Inflammatory macrophage treated with lipopolysaccharide for 1 hour (primary cell): Measurements from ENCODE around the gene ATRAID.

ENCODE experiments used
- DNase-seq, 2 donors: peaks; one replicate each; pipeline ENCODE4 v3.0.0-alpha.2; 2020 to 2022

The ATRAID gene

GRCh38 chr2:27220091-27220490 lies 8.2 kb downstream of the ATRAID start:
- DNase-seq: no peak

GRCh38 chr2:27221166-27221565 lies 9.3 kb downstream of the ATRAID start:
- no peak for DNase-seq

DNA sequence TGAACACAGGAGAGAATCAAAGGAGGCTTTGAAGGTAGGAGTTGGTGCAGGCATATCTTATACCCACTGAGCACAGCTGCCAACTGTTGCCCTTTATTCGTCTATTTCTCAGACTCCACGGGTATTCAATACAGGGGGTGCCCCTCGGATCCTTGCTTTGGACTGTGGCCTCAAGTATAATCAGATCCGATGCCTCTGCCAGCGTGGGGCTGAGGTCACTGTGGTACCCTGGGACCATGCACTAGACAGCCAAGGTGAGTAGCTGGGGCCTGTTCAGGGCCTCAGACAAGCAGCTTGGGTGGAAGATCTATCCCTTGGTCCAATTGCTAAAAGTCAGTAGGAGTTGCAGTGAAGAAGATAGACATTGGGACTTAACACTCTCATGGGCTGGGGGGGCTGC lies 10.6 kb downstream of the ATRAID start:
- DNase-seq: no peak

DNA sequence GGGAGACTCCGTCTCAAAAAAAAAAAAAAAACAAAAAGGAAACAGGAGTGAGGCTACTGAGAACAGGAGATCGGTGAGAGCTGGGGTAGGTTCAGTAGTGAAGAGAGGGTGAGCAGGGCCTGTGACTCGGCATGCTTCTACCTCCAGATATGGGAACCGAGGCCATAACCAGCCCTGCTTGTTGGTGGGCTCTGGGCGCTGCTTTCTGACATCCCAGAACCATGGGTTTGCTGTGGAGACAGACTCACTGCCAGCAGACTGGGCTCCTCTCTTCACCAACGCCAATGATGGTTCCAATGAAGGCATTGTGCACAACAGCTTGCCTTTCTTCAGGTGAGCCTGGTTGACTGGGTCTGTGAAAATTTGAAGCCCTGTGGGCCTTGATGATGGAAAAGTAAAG lies 11.6 kb downstream of the ATRAID start:
- DNase-seq: no peak

DNA sequence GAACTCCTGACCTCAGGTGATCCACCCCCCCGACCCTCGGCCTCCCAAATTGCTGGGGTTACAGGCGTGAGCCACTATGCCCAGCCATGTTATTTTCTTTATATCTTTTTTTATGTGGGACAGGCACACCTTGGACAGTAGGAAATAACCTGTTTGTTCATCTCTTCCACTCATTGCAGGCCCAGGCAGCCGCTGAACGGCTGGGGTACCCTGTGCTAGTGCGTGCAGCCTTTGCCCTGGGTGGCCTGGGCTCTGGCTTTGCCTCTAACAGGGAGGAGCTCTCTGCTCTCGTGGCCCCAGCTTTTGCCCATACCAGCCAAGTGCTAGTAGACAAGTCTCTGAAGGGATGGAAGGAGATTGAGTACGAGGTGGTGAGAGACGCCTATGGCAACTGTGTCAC lies 13.7 kb downstream of the ATRAID start:
- DNase-seq: no peak

DNA sequence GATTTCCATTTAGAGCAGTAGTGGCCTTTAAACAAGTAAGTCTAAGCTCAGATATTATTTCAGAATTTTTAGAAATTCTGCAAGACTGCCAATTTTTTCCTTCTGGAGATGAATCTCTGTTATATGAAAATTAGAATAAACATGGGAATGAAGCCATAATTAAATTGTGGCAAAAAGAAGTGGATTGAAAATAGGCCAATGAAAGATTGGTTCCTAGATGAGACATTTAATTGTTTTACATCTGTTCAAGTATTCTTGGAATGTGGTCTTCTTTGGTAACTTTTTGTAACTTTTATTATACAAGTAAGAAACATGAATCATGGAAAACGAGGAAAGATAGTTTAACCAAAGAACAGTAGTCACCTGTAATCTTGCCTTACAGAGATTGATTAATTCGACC lies 15.7 kb downstream of the ATRAID start:
- no peak for DNase-seq

DNA sequence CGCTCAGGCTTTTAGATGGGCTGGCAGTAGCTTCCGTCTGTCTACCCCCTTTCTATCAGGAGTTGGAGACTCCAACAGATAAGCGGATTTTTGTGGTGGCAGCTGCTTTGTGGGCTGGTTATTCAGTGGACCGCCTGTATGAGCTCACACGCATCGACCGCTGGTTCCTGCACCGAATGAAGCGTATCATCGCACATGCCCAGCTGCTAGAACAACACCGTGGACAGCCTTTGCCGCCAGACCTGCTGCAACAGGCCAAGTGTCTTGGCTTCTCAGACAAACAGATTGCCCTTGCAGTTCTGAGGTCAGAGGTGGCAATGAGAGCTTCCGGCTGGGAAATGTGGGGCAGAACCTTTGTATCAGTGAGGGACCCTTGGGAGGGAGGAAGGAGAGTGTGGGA lies 20.1 kb downstream of the ATRAID start:
- no peak for DNase-seq

- DNase-seq: no peak
Observed at GRCh38 chr2:27233341-27233740, 21.5 kb downstream of the ATRAID start.

- no peak for DNase-seq
Observed at GRCh38 chr2:27236136-27236535, 24.3 kb downstream of the ATRAID start.

- no peak for DNase-seq
Observed at GRCh38 chr2:27236626-27237025, 24.8 kb downstream of the ATRAID start.

- DNase-seq: no peak
Observed at GRCh38 chr2:27237341-27237945, 25.6 kb downstream of the ATRAID start.

- no peak for DNase-seq
Observed at GRCh38 chr2:27238976-27239375, 27.1 kb downstream of the ATRAID start.

DNA sequence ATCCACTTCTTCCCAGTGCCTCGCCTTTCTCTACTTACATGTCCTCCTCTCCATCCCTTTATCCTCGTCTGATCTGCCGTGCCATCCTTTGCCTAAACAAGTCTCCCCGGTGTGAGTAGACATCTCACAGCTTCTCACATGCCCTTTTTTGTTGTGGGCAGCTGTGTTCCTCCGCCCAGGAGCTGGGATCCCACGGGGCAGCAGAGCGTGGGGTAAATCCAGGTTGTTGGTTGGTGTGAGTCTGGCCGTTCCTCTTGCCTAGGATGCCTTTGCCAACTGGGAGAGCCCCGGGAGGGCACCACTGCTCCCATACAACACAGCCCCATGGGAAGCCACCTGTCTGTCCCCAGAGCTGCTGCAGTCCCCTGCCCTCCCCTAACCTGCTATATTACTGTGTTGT lies 28.6 kb downstream of the ATRAID start:
- DNase-seq: no peak

DNA sequence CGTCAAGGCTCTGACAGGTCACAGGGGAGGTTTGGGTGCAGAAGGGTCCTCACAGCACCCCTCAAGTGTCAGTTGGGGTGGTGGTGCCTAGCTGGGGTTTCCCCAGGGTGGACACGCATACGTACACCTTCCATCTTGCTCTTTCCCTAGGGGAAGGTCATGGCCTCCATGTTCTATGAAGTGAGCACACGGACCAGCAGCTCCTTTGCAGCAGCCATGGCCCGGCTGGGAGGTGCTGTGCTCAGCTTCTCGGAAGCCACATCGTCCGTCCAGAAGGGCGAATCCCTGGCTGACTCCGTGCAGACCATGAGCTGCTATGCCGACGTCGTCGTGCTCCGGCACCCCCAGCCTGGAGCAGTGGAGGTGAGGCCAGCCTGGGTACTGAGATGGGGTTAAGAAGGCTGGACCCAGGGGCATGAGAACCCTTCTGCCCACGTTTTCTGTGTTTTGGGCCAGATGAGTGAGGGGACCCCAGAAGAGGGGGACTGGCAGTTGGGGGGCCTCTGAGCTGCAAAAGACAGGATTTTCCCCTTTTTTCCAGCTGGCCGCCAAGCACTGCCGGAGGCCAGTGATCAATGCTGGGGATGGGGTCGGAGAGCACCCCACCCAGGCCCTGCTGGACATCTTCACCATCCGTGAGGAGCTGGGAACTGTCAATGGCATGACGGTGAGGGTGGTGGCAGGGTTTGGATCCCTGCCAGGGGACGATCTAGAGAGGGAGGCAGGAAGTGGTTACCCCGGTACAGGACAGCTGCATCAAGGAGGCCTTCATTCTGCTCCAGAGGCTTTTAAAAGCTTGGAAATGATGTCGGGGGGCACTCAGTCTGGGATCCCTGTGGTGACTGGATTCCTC lies 30.1 kb downstream of the ATRAID start:
- no peak for DNase-seq

- DNase-seq: no peak
Observed at GRCh38 chr2:27242614-27242951, 30.7 kb downstream of the ATRAID start.

DNA sequence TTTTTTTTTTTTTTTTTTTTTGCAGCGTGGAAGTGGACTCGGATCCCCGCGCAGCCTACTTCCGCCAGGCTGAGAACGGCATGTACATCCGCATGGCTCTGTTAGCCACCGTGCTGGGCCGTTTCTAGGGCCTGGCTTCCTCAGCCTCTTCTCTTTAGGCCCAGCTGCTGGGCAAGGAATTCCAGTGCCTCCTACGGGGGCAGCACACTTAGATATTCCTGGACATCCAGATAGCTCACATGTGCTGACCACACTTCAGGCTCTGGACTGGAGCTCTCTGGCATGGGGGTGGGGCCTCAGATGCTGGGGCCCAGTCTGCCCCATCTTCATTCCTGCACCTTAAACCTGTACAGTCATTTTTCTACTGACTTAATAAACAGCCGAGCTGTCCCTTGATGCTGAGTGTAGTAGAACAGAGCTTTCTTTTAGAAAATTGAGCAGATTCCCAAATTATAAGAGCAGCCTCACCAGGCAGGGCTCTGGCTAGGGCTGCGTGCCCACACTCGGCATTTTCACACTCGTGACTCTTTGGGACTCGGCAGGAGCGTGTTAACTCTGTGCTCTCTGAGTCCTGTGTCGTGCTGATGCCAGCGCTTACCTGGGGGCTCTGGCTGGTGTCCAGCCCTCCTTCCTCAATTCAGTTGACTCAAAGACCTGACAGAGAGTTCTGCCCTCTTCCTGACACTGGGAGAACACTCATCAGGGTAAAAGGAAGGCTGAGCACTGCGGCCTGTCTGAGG lies 31.7 kb downstream of the ATRAID start:
- no peak for DNase-seq

- DNase-seq: no peak
Observed at GRCh38 chr2:27245116-27245515, 33.3 kb downstream of the ATRAID start.

- DNase-seq: no peak
Observed at GRCh38 chr2:27245626-27246025, 33.8 kb downstream of the ATRAID start.

GRCh38 chr2:27247893-27248292 lies 36.1 kb downstream of the ATRAID start:
- no peak for DNase-seq

- DNase-seq: no peak
Observed at GRCh38 chr2:27249159-27249890, 37.5 kb downstream of the ATRAID start.

DNA sequence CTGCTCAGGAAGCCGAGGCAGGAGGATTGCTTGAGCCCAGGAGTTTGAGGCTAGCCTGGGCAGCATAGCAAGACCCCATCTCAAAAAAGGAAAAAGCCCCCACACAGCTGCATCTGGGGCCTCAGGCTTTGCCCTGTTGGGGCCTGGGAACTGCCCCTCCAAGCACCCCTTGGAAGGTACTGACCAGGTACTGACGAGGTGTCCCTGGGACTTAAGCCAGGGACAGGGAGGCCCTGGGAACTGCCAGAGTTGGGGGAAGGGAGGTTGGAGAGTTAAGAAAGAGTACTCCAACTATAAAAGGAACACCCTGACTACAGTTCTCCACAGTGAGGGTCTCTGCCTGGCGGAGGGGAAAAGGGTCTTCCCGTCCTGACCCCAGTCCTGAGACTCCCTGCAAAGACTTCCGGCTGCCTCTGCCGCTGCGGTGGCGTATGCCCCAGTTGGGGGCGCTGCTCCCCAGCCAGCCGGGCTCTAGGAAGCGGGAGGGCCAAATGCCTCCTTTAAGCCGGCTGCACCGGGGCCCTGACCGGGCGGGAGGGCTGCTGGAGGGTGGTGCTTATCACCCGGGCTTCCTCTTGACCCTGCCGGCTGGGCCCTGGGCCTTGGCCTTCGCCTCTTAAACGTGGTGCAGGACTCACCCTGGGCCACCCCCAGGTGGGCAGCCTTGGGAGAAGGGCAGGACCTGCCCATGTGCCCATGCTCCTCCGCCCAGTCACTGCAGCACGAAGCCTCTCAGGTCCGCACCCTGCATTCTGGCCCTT lies 38.2 kb downstream of the ATRAID start:
- DNase-seq: peak; percentile 40 to 70

DNA sequence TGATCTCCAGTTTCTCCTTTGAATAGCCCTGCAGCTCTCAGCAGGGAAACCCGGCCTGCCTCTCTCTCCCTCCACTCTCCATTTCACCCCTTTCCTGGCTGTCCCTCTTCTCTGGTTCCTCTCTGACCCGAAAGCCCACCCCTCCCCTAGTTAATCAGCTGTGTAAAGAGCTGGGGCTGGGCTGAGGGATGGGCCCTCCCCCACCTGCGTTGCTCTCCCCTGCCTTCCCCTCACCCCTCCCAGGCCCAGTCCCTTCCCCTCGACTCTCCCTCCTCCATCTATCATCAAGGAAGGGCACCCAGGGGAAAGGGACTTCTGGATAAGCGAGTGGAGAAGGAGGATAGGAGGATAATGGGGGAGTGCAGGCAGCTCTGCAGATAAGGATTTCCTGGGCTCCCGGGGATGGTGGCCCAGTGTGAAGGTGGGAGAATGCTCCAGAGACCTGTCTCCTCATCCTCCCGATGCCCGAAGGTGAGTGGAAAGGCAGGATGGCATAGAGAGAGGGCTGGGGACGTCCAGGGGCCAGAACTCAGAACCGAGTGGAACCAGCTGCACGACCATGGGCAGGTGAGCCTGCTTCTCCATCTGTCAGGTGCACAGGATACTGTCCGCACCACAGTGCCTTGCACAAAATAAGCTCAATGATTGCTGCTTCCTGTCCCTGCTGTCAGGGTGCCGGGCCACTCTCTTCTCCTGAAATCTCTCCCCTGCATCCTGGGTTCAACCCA lies 39.0 kb downstream of the ATRAID start:
- DNase-seq: no peak
